Right lobe of liver (tissue), 4 donors: ENCODE measurements around the gene DCAF11.

ENCODE experiments used
- CTCF ChIP-seq, 4 donors: fragments of 200-600 bp in 3 of 4; fragments of 450-650 bp in 1 of 4; IDR thresholded peaks; one replicate each; pipeline versions ENCODE4 v1.5.1 to v1.8.0; 2016 to 2022; ENCODE audit warnings: antibody characterized with exemption in 4 of 4, mild to moderate bottlenecking in 2 of 4
- POLR2A ChIP-seq: fragments of 450-650 bp; IDR thresholded peaks from one replicate; pipeline ENCODE4 v1.6.1; 2017; ENCODE audit warnings: antibody characterized with exemption, mild to moderate bottlenecking
- donor health status: DM: no; HTN: no; CAD: no.
- donor health status: DM: no; HTN: no; CAD: no.
- donor health status: DM: no; HTN: yes; CAD: no.

GRCh38 chr14:24122416-24122815, 7.8 kb downstream of the DCAF11 start:
- TF ChIP-seq CTCF (IDR thresholded peaks at IDR 0.05) (no peak), POLR2A (no peak)
